Tibial nerve (tissue), 4 donors: ENCODE data around the gene HNRNPH3. TPM values are rescaled to one million over a fixed set of nuclear protein-coding genes. Genes with fewer than 3 reads are reported as not detected.
A peak's percentile ranks its signal among the peaks of the same experiment; 100 is the strongest.

Source experiments
- DNase-seq, 2 donors: peaks; one replicate each; pipeline ENCODE4 v3.0.0-alpha.2; 2019; ENCODE audit warnings: low spot score in 2 of 2
- H3K27ac ChIP-seq, 4 donors: fragments of 200-600 bp; sonication (generic) in 3 of 4; one replicate each; pipeline ENCODE4 v1.5.1; 2017 to 2019; ENCODE audit warnings: mild to moderate bottlenecking in 1 of 4
- H3K27me3 ChIP-seq, 2 donors: fragments of 200-600 bp; sonication (generic) in 1 of 2; one replicate each; pipeline versions ENCODE4 v1.5.1 to v1.6.0; 2017 to 2019
- H3K36me3 ChIP-seq, 3 donors: fragments of 200-600 bp; sonication (generic); one replicate each; pipeline ENCODE4 v1.5.1; 2018 to 2019
- H3K4me1 ChIP-seq, 4 donors: fragments of 200-600 bp; sonication (generic) in 3 of 4; one replicate each; pipeline ENCODE4 v1.5.1; 2017 to 2019
- H3K4me3 ChIP-seq, 4 donors: fragments of 200-600 bp; sonication (generic) in 3 of 4; one replicate each; pipeline ENCODE4 v1.5.1; 2017 to 2019; ENCODE audit warnings: mild to moderate bottlenecking in 1 of 4, moderate library complexity in 1 of 4
- H3K9me3 ChIP-seq, 4 donors: fragments of 200-600 bp; sonication (generic) in 3 of 4; one replicate each; pipeline ENCODE4 v1.5.1; 2017 to 2019
- CTCF ChIP-seq, 5 experiments: fragments of 200-600 bp in 3 of 5; fragments of 450-650 bp in 2 of 5; sonication (generic) in 3 of 5; IDR thresholded peaks; one replicate each; pipeline ENCODE4 v1.5.1; 2016 to 2019; ENCODE audit warnings: antibody characterized with exemption in 5 of 5, mild to moderate bottlenecking in 3 of 5, moderate library complexity in 2 of 5
- EP300 ChIP-seq, 2 donors: sonication (generic); formaldehyde crosslinking; IDR thresholded peaks; one replicate each; pipeline ENCODE4 v1.6.1; 2017; ENCODE audit warnings: antibody characterized with exemption in 2 of 2, mild to moderate bottlenecking in 1 of 2
- POLR2A ChIP-seq, 2 donors: fragments of 450-650 bp; IDR thresholded peaks; one replicate each; pipeline ENCODE4 v1.6.1; 2017; ENCODE audit warnings: antibody characterized with exemption in 2 of 2, mild to moderate bottlenecking in 2 of 2, moderate library complexity in 2 of 2
- WGBS, 2 donors: methylation state at CpG; one replicate each; pipeline ENCODE4 v1.1.5; 2018; 5-methylcytosine and 5-hydroxymethylcytosine counted together
- total RNA-seq, 4 donors: library from RNA; depleted of rRNA; stranded (reverse); fragments of >200 nt; gene quantifications; one replicate each; pipeline ENCODE4 v1.1.0, GENCODE V29; 2016

HNRNPH3 gene
- total RNA-seq, 4 donors from 2014 or later: 31.8 to 66.4 (median 60.1) TPM

GRCh38 chr10:68348265-68348741 lies 16.4 kb downstream of the HNRNPH3 start:
- Histone ChIP-seq H3K4me1 (no peaks in the 10 kb centered on the region), H3K27me3 (no peaks in the 10 kb centered on the region), H3K9me3 (no peaks in the 10 kb centered on the region), H3K4me3 (no peak overlapping the region), H3K36me3 (peaks cover 0 to 92% (median 11%) of the 10 kb centered on the region in 3 donors), H3K27ac (no peak overlapping the region)
- TF ChIP-seq POLR2A (IDR thresholded peaks at IDR 0.05) (no peak), CTCF (IDR thresholded peaks at IDR 0.05) (peak; percentile 33 to 58 (median 37))
- no peak for DNase-seq
- WGBS, 2 donors: 55 to 60% methylated on average over 2 of the region's 2 CpGs

- peaks cover 0 to 95% (median 12%) of the 10 kb centered on the region in 3 donors for H3K36me3 ChIP-seq
- 98 to 100% methylated on average over 2 of the region's 2 CpGs for WGBS, 2 donors
- TF ChIP-seq CTCF (IDR thresholded peaks at IDR 0.05) (no peak), POLR2A (IDR thresholded peaks at IDR 0.05) (no peak), EP300 (IDR thresholded peaks at IDR 0.05) (no peak)
- no peaks in the 10 kb centered on the region for H3K27me3 ChIP-seq
- no peak overlapping the region for H3K4me3 ChIP-seq
- H3K27ac ChIP-seq: no peak overlapping the region
- H3K4me1 ChIP-seq: no peaks in the 10 kb centered on the region
- no peaks in the 10 kb centered on the region for H3K9me3 ChIP-seq
- DNase-seq: no peak
These were observed 21.7 kb downstream of the HNRNPH3 start for GRCh38 chr10:68353537-68353936.

GRCh38 chr10:68359189-68359588 lies 27.3 kb downstream of the HNRNPH3 start:
- Histone ChIP-seq H3K27ac (no peak overlapping the region), H3K9me3 (no peaks in the 10 kb centered on the region), H3K36me3 (peaks cover 0 to 92% (median 6%) of the 10 kb centered on the region in 3 donors), H3K4me1 (no peaks in the 10 kb centered on the region), H3K27me3 (no peaks in the 10 kb centered on the region), H3K4me3 (no peak overlapping the region)
- TF ChIP-seq EP300 (IDR thresholded peaks at IDR 0.05) (no peak), POLR2A (IDR thresholded peaks at IDR 0.05) (no peak), CTCF (IDR thresholded peaks at IDR 0.05) (no peak)
- no peak for DNase-seq
- 87 to 96% methylated on average over 6 of the region's 6 CpGs for WGBS, 2 donors

GRCh38 chr10:68362590-68362989 lies 30.7 kb downstream of the HNRNPH3 start:
- no peaks in the 10 kb centered on the region for H3K27me3 ChIP-seq
- H3K36me3 ChIP-seq: peaks cover 0 to 71% (median 6%) of the 10 kb centered on the region in 3 donors

More at GRCh38 chr10:68362590-68362989, 30.7 kb downstream of the HNRNPH3 start:
- TF ChIP-seq CTCF (IDR thresholded peaks at IDR 0.05) (no peak), EP300 (IDR thresholded peaks at IDR 0.05) (no peak), POLR2A (IDR thresholded peaks at IDR 0.05) (no peak)
- no peaks in the 10 kb centered on the region for H3K9me3 ChIP-seq
- H3K4me3 ChIP-seq: no peak overlapping the region
- WGBS, 2 donors: 77 to 79% methylated on average over 3 of the region's 3 CpGs
- DNase-seq: no peak
- no peaks in the 10 kb centered on the region for H3K4me1 ChIP-seq
- no peak overlapping the region for H3K27ac ChIP-seq
